PC-3 (cell line): Measurements from ENCODE around the gene CREBZF. TPM values are rescaled to one million over a fixed set of nuclear protein-coding genes. Genes with fewer than 3 reads are reported as not detected.

Experiments used
- ATAC-seq: fragments of 200-7000 bp; cut with Tn5 transposase; 2 replicates; pipeline ENCODE4 v1.9.1; 2020; ENCODE audit warnings: mild to moderate bottlenecking, moderate library complexity
- BruUV-seq: library from RNA; stranded (reverse); fragments of 400-500 nt; replicated peaks from 2 replicates; lab custom pipeline; 2021; lab: Mats Ljungman, UMichigan
- CTCF ChIA-PET: fragments of 300-600 bp; sonication (Branson Sonifier 250); formaldehyde crosslinking; loops from one replicate; lab custom pipeline; 2022; ENCODE audit warnings: antibody characterized with exemption; lab: Charles Lee
- POLR2A ChIA-PET: fragments of 300-600 bp; sonication (Branson Sonifier 250); formaldehyde crosslinking; loops from one replicate; lab custom pipeline; 2022; ENCODE audit warnings: antibody characterized with exemption; ENCODE audit not compliant: unreplicated experiment; lab: Charles Lee
- DNase-seq: peaks from one replicate; pipeline ENCODE4 v3.0.0-alpha.2; 2015
- H2AFZ ChIP-seq: fragments of 300-600 bp; sonication (generic); 2 replicates; pipeline ENCODE4 v1.6.0; 2016; ENCODE audit warnings: antibody characterized with exemption, low read length
- H3F3A ChIP-seq: fragments of 300-600 bp; sonication (generic); one replicate; pipeline ENCODE4 v1.6.0; 2017; ENCODE audit warnings: antibody characterized with exemption, low read length, control low read depth, mild to moderate bottlenecking; ENCODE audit not compliant: unreplicated experiment
- H3K27ac ChIP-seq: fragments of 300-600 bp; sonication (generic); 2 replicates; pipeline ENCODE4 v1.5.1; 2016; ENCODE audit warnings: mild to moderate bottlenecking, low read length
- H3K27me3 ChIP-seq: fragments of 300-600 bp; sonication (generic); 2 replicates; pipeline ENCODE4 v1.6.1; 2016; ENCODE audit warnings: low read length, mixed read lengths
- H3K36me3 ChIP-seq: fragments of 300-600 bp; sonication (generic); 2 replicates; pipeline ENCODE4 v1.6.1; 2016; ENCODE audit warnings: low read depth, mixed run types, low read length, mixed read lengths
- H3K4me1 ChIP-seq: fragments of 300-600 bp; sonication (generic); 2 replicates; pipeline ENCODE4 v1.5.1; 2016; ENCODE audit warnings: low read length; ENCODE audit not compliant: insufficient read depth
- H3K4me2 ChIP-seq: fragments of 300-600 bp; sonication (generic); 2 replicates; pipeline ENCODE4 v1.6.0; 2016; ENCODE audit warnings: low read length
- H3K4me3 ChIP-seq: fragments of 300-600 bp; sonication (generic); 2 replicates; pipeline ENCODE4 v1.5.1; 2016; ENCODE audit warnings: mild to moderate bottlenecking, low read length, mixed read lengths
- H3K79me2 ChIP-seq: fragments of 300-600 bp; sonication (generic); 2 replicates; pipeline ENCODE4 v1.6.1; 2017; ENCODE audit warnings: low read length, mixed read lengths
- H3K9ac ChIP-seq: fragments of 300-600 bp; sonication (generic); 2 replicates; pipeline ENCODE4 v1.6.0; 2016; ENCODE audit warnings: mild to moderate bottlenecking, low read length
- H3K9me2 ChIP-seq: fragments of 300-600 bp; sonication (generic); replicated peaks from 2 replicates; pipeline ENCODE4 v1.6.1; 2016; ENCODE audit warnings: mixed run types, low read length, mixed read lengths
- H3K9me3 ChIP-seq: fragments of 300-600 bp; sonication (generic); 2 replicates; pipeline ENCODE4 v1.6.1; 2016; ENCODE audit warnings: low read length, mixed read lengths
- H4K20me1 ChIP-seq: fragments of 300-600 bp; sonication (generic); 2 replicates; pipeline ENCODE4 v1.6.1; 2016; ENCODE audit warnings: low read length, mixed read lengths
- EZH2 ChIP-seq: fragments of 300-600 bp; sonication (generic); IDR thresholded peaks from one replicate; pipeline ENCODE4 v1.6.1; 2017; ENCODE audit warnings: antibody characterized with exemption, mild to moderate bottlenecking, low read length; ENCODE audit not compliant: unreplicated experiment
- EZH2phosphoT487 ChIP-seq: fragments of 300-600 bp; sonication (generic); IDR thresholded peaks from 2 replicates; pipeline ENCODE4 v1.6.1; 2018; ENCODE audit warnings: mild to moderate bottlenecking, antibody characterized with exemption, low read length, borderline replicate concordance
- intact Hi-C: fragments of 100-400 bp; cut with micrococcal nuclease; formaldehyde crosslinking; loops from 2 replicates; pipeline ENCODE4 v1.9.0; 2023
- total RNA-seq: library from RNA; depleted of rRNA; stranded (reverse); fragments of >200 nt; gene quantifications from 2 replicates; pipeline ENCODE4 v1.2.3, GENCODE V29; 2014
- TF ChIP-seq, protein P1 (sequence below): fragments of 300-600 bp; sonication (generic); conservative IDR thresholded peaks from 2 replicates; pipeline ENCODE4 v1.5.1; 2017; ENCODE audit warnings: antibody characterized with exemption, low read depth, mild to moderate bottlenecking, low read length

The CREBZF gene
- total RNA-seq, 1 experiment from 2014 or later: 75.0 TPM

- Histone ChIP-seq H4K20me1 (no peaks in the 10 kb centered on the region), H2AFZ (no peak overlapping the region), H3K79me2 (0 out of 2 replicates have a peak, but pooled peaks cover 2% of the 10 kb centered on the region), H3K4me3 (no peak overlapping the region), H3K27ac (no peak overlapping the region), H3K4me2 (no peak overlapping the region), H3K9me2 (no peaks in the 10 kb centered on the region), H3K4me1 (peaks cover 8% of the 10 kb centered on the region; the same call in 1 of the 2 replicates), H3F3A (no peaks in the 10 kb centered on the region), H3K9me3 (no peaks in the 10 kb centered on the region), H3K36me3 (no peaks in the 10 kb centered on the region), H3K9ac (no peak overlapping the region), H3K27me3 (no peaks in the 10 kb centered on the region)
- no TSS peak for BruUV-seq
- ATAC-seq (no peak), DNase-seq (peak; percentile 46)
- ChIA-PET POLR2A (no interaction called here), CTCF (no interaction called here)
- intact Hi-C loops: no loop called here
- TF ChIP-seq EZH2phosphoT487: no peak
- no peak for TF ChIP-seq EZH2
- TF ChIP-seq, protein P1, sequence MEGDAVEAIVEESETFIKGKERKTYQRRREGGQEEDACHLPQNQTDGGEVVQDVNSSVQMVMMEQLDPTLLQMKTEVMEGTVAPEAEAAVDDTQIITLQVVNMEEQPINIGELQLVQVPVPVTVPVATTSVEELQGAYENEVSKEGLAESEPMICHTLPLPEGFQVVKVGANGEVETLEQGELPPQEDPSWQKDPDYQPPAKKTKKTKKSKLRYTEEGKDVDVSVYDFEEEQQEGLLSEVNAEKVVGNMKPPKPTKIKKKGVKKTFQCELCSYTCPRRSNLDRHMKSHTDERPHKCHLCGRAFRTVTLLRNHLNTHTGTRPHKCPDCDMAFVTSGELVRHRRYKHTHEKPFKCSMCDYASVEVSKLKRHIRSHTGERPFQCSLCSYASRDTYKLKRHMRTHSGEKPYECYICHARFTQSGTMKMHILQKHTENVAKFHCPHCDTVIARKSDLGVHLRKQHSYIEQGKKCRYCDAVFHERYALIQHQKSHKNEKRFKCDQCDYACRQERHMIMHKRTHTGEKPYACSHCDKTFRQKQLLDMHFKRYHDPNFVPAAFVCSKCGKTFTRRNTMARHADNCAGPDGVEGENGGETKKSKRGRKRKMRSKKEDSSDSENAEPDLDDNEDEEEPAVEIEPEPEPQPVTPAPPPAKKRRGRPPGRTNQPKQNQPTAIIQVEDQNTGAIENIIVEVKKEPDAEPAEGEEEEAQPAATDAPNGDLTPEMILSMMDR: no peak
These were observed 21.7 kb downstream of the CREBZF start for GRCh38 chr11:85643191-85643614.

GRCh38 chr11:85634747-85635146 lies 30.2 kb downstream of the CREBZF start:
- DNase-seq (no peak), ATAC-seq (no peak)
- Histone ChIP-seq H3K36me3 (peaks cover 28% of the 10 kb centered on the region), H3K4me2 (no peak overlapping the region), H3K9me2 (no peaks in the 10 kb centered on the region), H2AFZ (no peak overlapping the region), H3K4me3 (no peak overlapping the region), H3F3A (no peaks in the 10 kb centered on the region), H3K79me2 (peaks cover 31% of the 10 kb centered on the region), H3K4me1 (peaks cover 5% of the 10 kb centered on the region), H3K27ac (no peak overlapping the region), H3K9ac (no peak overlapping the region), H3K27me3 (no peaks in the 10 kb centered on the region), H3K9me3 (no peaks in the 10 kb centered on the region), H4K20me1 (no peaks in the 10 kb centered on the region)
- ChIA-PET CTCF (no interaction called here), POLR2A (no interaction called here)
- no TSS peak for BruUV-seq
- intact Hi-C loops: no loop called here
- TF ChIP-seq EZH2: no peak
- TF ChIP-seq EZH2phosphoT487: no peak
- TF ChIP-seq, protein P1: no peak

DNA sequence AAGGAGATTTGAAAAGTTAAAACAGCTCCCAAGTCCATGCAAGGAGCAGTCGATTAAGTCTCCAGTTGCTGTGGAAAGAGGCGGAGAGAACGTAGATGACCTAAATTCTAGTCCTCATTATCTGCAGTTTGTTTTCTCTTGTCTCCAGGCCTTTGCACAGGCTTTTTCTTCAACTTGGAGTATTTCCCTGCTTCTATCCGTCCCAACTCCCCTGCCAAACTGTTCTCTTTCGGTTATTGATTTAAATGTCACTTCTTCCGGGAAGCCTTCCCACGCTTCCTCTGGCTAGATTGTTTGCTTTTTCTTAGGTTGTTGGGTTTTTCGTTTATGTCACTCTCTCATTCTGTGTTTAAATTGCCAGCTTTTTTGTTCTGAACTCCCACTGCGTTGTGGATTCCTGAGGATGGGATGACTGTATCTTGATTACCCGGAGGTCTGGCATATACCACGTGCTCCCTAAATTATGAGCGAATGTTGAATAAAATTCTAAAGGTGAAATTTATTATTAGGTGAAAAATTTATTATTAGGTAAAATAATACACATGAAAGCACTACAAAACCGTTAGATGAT lies 36.1 kb downstream of the CREBZF start:
- peak overlapping the region; percentile 68 for H2AFZ ChIP-seq
- ATAC-seq (peak; percentile 3), DNase-seq (no peak)
- no peaks in the 10 kb centered on the region for H4K20me1 ChIP-seq
- H3K4me3 ChIP-seq: peak overlapping the region; percentile 83
- POLR2A ChIA-PET: interaction anchor here (0.6 kb wide), 1 partner anchor 36 kb away, joined by 3 read pairs; no protein-coding TSS in a partner anchor
- H3K9me3 ChIP-seq: no peaks in the 10 kb centered on the region
- no peaks in the 10 kb centered on the region for H3K9me2 ChIP-seq
- H3K27ac ChIP-seq: peak overlapping the region; percentile 30
- H3K79me2 ChIP-seq: peaks cover 44% of the 10 kb centered on the region
- BruUV-seq: TSS peak; percentile 72
- peak overlapping the region; percentile 78 for H3K9ac ChIP-seq
- peak overlapping the region; percentile 85 for H3K4me2 ChIP-seq
- no peaks in the 10 kb centered on the region for H3K27me3 ChIP-seq
- peaks cover 12% of the 10 kb centered on the region; the same call in 1 of the 2 replicates for H3K36me3 ChIP-seq
- TF ChIP-seq EZH2 (no peak), EZH2phosphoT487 (no peak)
- TF ChIP-seq, protein P1: no peak
- peaks cover 25% of the 10 kb centered on the region for H3K4me1 ChIP-seq
- CTCF ChIA-PET: interaction anchor here (0.8 kb wide), 1 partner anchor 1409 kb away, joined by 9 read pairs; the partner anchor contains the start of gene TMEM135
- no peaks in the 10 kb centered on the region for H3F3A ChIP-seq
- intact Hi-C loops: loop anchor here (1.0 to 10.0 kb wide), 3 partner anchors 18 to 1286 kb away; partner anchors contain the start of gene TMEM126A
